ENCODE measurements around the gene PGM1.

The PGM1 gene

GRCh38 chr1:63590166-63590560 is 3.0 kb upstream of the PGM1 start:
- DNase-seq (ENCODE audit: low spot score) = no peak
- peak overlapping the region in 1 of 2 donors; percentile 1 for H3K27ac ChIP-seq
- no peak overlapping the region for H3K4me3 ChIP-seq
- TF ChIP-seq, protein P1, sequence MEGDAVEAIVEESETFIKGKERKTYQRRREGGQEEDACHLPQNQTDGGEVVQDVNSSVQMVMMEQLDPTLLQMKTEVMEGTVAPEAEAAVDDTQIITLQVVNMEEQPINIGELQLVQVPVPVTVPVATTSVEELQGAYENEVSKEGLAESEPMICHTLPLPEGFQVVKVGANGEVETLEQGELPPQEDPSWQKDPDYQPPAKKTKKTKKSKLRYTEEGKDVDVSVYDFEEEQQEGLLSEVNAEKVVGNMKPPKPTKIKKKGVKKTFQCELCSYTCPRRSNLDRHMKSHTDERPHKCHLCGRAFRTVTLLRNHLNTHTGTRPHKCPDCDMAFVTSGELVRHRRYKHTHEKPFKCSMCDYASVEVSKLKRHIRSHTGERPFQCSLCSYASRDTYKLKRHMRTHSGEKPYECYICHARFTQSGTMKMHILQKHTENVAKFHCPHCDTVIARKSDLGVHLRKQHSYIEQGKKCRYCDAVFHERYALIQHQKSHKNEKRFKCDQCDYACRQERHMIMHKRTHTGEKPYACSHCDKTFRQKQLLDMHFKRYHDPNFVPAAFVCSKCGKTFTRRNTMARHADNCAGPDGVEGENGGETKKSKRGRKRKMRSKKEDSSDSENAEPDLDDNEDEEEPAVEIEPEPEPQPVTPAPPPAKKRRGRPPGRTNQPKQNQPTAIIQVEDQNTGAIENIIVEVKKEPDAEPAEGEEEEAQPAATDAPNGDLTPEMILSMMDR (IDR thresholded peaks at IDR 0.05) = no peak

- Histone ChIP-seq H3K4me3 (peak overlapping the region; percentile 93), H3K27ac (peak overlapping the region; percentile 77 to 94)
- no peak for DNase-seq (ENCODE audit: low spot score)
- TF ChIP-seq, protein P1 (IDR thresholded peaks at IDR 0.05) = no peak
Measured at GRCh38 chr1:63592536-63593302, 492 bp upstream of the PGM1 start.

- peak; percentile 80 for DNase-seq (ENCODE audit: low spot score)
- H3K27ac ChIP-seq = peak overlapping the region; percentile 77 to 94
- TF ChIP-seq, protein P1 (IDR thresholded peaks at IDR 0.05) = no peak
- peak overlapping the region; percentile 93 for H3K4me3 ChIP-seq
Measured at GRCh38 chr1:63593886-63594605, 835 bp downstream of the PGM1 start.

DNA sequence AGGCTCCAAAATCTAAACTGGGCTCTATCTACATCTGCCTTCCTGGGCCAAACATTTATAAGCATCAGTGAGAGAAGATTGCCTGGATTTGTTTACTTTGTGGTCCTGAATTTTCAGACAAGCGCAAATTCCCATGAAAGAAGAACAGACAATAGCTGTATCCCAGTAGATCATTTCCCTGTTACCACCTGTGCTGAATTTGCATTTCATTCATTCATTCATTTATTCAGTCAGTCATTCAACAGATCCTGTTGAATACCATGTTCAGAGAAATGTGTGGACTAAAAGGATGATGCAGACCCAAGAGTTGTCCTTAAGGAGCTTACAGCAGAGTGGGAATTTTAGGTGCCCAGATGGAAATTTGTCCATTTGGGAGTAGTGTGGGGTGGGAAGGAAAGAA is 2.2 kb downstream of the PGM1 start:
- Histone ChIP-seq H3K4me3 (no peak overlapping the region), H3K27ac (no peak overlapping the region)
- TF ChIP-seq, protein P1 (IDR thresholded peaks at IDR 0.05) = no peak
- no peak for DNase-seq (ENCODE audit: low spot score)

- Histone ChIP-seq H3K27ac (no peak overlapping the region), H3K4me3 (no peak overlapping the region)
- no peak for DNase-seq (ENCODE audit: low spot score)
- TF ChIP-seq, protein P1 (IDR thresholded peaks at IDR 0.05) = no peak
Measured at GRCh38 chr1:63599799-63600198, 6.6 kb downstream of the PGM1 start.

- TF ChIP-seq, protein P1 (IDR thresholded peaks at IDR 0.05) = no peak
Measured at GRCh38 chr1:63600248-63600647, 7.0 kb downstream of the PGM1 start.

More at GRCh38 chr1:63600248-63600647, 7.0 kb downstream of the PGM1 start:
- Histone ChIP-seq H3K4me3 (no peak overlapping the region), H3K27ac (no peak overlapping the region)
- DNase-seq (ENCODE audit: low spot score) = no peak

All from coronary artery (tissue), 2 donors.